Heart right ventricle (tissue), 16 donors: ENCODE measurements around the gene JPT2. TPM values are rescaled to one million over a fixed set of nuclear protein-coding genes. Genes with fewer than 3 reads are reported as not detected.

Experiments
- ATAC-seq, 8 donors: fragments of 200-7000 bp; cut with Tn5 transposase; one replicate each; pipeline ENCODE4 v1.9.1; 2020; ENCODE audit warnings: mild to moderate bottlenecking in 8 of 8, moderate library complexity in 8 of 8, moderate number of reproducible peaks in 1 of 8
- DNase-seq, 2 donors: peaks; one replicate each; pipeline ENCODE4 v3.0.0-alpha.2; 2020
- H3K27ac ChIP-seq, 10 donors: fragments of 200-600 bp; sonication (generic) in 2 of 10; one replicate each; pipeline versions ENCODE4 v1.5.0 to v1.8.0; 2020 to 2022; ENCODE audit warnings: mild to moderate bottlenecking in 3 of 10
- H3K27me3 ChIP-seq, 7 donors: fragments of 200-600 bp; one replicate each; pipeline ENCODE4 v1.8.0; 2021 to 2022; ENCODE audit warnings: mild to moderate bottlenecking in 2 of 7
- H3K36me3 ChIP-seq, 9 donors: fragments of 200-600 bp; sonication (generic) in 1 of 9; one replicate each; pipeline versions ENCODE4 v1.5.0 to v1.8.0; 2020 to 2022; ENCODE audit warnings: mild to moderate bottlenecking in 2 of 9
- H3K4me1 ChIP-seq, 9 donors: fragments of 200-600 bp; sonication (generic) in 1 of 9; one replicate each; pipeline versions ENCODE4 v1.5.0 to v1.8.0; 2020 to 2022; ENCODE audit warnings: mild to moderate bottlenecking in 4 of 9
- H3K4me3 ChIP-seq, 10 donors: fragments of 200-600 bp; sonication (generic) in 2 of 10; one replicate each; pipeline versions ENCODE4 v1.5.0 to v1.8.0; 2020 to 2022; ENCODE audit warnings: mild to moderate bottlenecking in 7 of 10, moderate library complexity in 2 of 10
- H3K9me3 ChIP-seq, 11 donors: fragments of 200-600 bp in 10 of 11; sonication (generic) in 2 of 11; one replicate each; pipeline versions ENCODE4 v1.5.0 to v1.8.0; 2013 to 2022; ENCODE audit warnings: mild to moderate bottlenecking in 2 of 11, control low read depth in 1 of 11, moderate library complexity in 1 of 11
- CTCF ChIP-seq, 9 donors: fragments of 200-600 bp; sonication (generic) in 2 of 9; IDR thresholded peaks; one replicate each; pipeline versions ENCODE4 v1.5.0 to v1.8.0; 2021 to 2022; ENCODE audit warnings: antibody characterized with exemption in 9 of 9, mild to moderate bottlenecking in 5 of 9, moderate library complexity in 1 of 9
- WGBS, 2 donors: extraction: QIAGEN DNeasy Blood & Tissue Kit; methylation state at CpG; one replicate each; pipeline ENCODE4 v1.1.7; 2013; ENCODE audit warnings: inconsistent platforms in 1 of 2; 5-methylcytosine and 5-hydroxymethylcytosine counted together
- intact Hi-C, 10 donors: fragments of 100-400 bp; cut with DNase I; formaldehyde crosslinking; loops; one replicate each; pipeline versions ENCODE4 v1.11.1 to v1.14.2; 2022
- polyA plus RNA-seq, 2 donors: library from polyadenylated mRNA; stranded (reverse); fragments of 200-250 nt; gene quantifications; one replicate each; pipeline ENCODE4 v1.2.3, GENCODE V29; 2013
- total RNA-seq, 10 donors: library from RNA; stranded (reverse); fragmentation: NEBNext Ultra II Directional in 3 of 10; extraction: Animal tissue kit (Norgen Biotek cat#: 25700) in 3 of 10; gene quantifications; one replicate each; pipeline versions ENCODE4 v1.2.1 to v1.2.4, GENCODE V29; 2021 to 2023
- donor health status: Arrhythmogenic right ventricular cardiomyopathy.
- donor health status: ischemic (EF 13 %, LVEDD 7.1; RV severe dilation, severe dysfunction).
- donor health status: healthy with polysubstance abuse.
- donor health status: DM: no; HTN: yes; CAD: no.
- donor health status: DM: no; HTN: no; CAD: no.
- donor health status: ischemic (EF 25% LVEDD 6.9; RV normal size, moderate dysfunction).
- donor health status: ischemic (EF 25% LVEDD 5.7; RV mildly dilated, moderate dysfunction).
- donor health status: healthy.
- donor health status: DM: yes; HTN: yes; CAD: no.
- donor health status: Ischemic cardiomyopathy.
- donor health status: ischemic (EF 35%, LVEDD 5.7; RV mildly dilated, moderate dysfunction).
- donor health status: nonischemic (EF 11% LVEDD 7.7; RV severe dilation, severe dysfunction).
- donor health status: DM: yes; HTN: yes; CAD: no.
- donor health status: PGD.
- donor health status: ischemic (EF 29% LVEDD 5.4; RV normal size, mild dysfunction).
- donor health status: nonischemic (EF 23%, LVEDD 6.1; RV moderate dilation, normal function).

Gene JPT2
- total and polyA plus RNA-seq, 12 donors = 10.0 to 57.5 (median 32.2) TPM

DNA sequence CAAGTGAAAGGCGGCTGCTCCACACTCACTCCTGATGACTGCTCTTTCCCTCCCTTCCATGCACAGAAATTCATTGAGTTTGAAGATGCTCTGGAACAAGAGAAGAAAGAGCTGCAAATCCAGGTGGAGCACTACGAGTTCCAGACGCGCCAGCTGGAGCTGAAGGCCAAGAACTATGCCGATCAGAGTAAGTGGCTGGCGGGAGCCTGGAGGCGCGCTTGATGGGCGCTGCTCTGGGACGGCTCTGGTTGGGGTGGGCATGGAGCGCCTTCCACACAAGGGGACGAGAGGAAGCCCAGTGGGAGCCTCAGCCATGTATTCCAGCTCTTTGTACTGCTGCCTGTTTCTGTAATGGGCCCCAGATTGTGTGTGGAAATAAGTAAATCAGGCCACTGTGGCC, 46.4 kb downstream of the JPT2 start:
- ATAC-seq (no peak), DNase-seq (no peak)
- peaks cover 0 to 46% (median 21%) of the 10 kb centered on the region in 9 donors for H3K4me1 ChIP-seq
- intact Hi-C loops = no loop called here
- H3K9me3 ChIP-seq = no peaks in the 10 kb centered on the region
- TF ChIP-seq CTCF (IDR thresholded peaks at IDR 0.05) = no peak
- H3K36me3 ChIP-seq = peaks cover 0 to 50% (median 22%) of the 10 kb centered on the region in 9 donors
- H3K27ac ChIP-seq = no peak overlapping the region
- no peaks in the 10 kb centered on the region for H3K27me3 ChIP-seq
- no peak overlapping the region for H3K4me3 ChIP-seq
- WGBS, 2 donors = 87 to 94% methylated on average over 12 of the region's 12 CpGs

DNA sequence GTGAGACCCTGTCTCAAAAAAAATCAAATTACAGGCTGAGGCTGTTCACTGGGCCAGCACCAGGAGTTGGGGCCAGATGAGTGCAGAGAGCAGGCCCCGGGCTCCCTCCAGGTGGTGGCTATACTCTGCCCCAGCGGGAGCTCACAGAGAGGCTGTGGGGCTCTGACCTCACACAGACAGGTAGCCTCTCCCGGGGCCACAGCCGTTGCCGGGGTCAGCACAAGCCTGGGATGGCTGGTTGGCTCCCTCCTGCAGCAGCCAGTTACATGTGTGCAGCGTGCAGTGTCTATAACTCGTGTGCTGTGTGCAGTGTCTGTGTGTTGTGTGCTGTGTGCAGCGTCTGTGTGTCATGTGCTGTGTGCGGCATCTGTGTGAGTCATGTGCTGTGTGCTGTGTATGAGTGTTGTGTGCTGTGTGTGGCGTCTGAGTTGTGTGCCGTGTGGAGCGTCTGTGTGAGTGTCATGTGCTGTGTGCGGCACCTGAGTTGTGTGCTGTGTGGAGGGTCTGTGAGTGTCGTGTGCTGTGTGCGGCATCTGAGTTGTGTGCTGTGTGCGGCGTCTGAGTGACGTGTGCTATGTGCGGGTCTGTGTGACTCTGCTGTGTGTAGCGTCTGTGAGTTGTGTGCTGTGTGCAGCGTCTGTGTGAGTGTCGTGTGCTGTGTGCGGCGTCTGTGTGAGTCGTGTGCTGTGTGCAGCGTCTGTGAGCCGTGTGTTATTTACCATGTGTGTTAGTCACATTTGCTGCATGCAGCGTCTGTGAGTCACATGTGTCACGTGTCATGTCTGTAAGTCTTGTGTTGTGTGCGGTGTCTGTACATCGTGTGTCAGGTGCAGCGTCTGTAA, 48.8 kb downstream of the JPT2 start:
- H3K27ac ChIP-seq = no peak overlapping the region
- H3K36me3 ChIP-seq = peaks cover 0 to 74% (median 35%) of the 10 kb centered on the region in 9 donors
- peaks cover 0 to 31% (median 19%) of the 10 kb centered on the region in 9 donors for H3K4me1 ChIP-seq
- H3K27me3 ChIP-seq = no peaks in the 10 kb centered on the region
- ATAC-seq (no peak), DNase-seq (no peak)
- TF ChIP-seq CTCF (IDR thresholded peaks at IDR 0.05) = no peak
- H3K4me3 ChIP-seq = no peak overlapping the region
- intact Hi-C loops = no loop called here
- H3K9me3 ChIP-seq = no peaks in the 10 kb centered on the region
- WGBS, 2 donors = 96% methylated on average over 32 of the region's 32 CpGs

- H3K36me3 ChIP-seq = peaks cover 0 to 84% (median 35%) of the 10 kb centered on the region in 9 donors
- H3K4me1 ChIP-seq = peaks cover 0 to 22% (median 11%) of the 10 kb centered on the region in 9 donors
- ATAC-seq (no peak), DNase-seq (no peak)
- 92 to 94% methylated on average over 37 of the region's 37 CpGs for WGBS, 2 donors
- H3K27ac ChIP-seq = no peak overlapping the region
- intact Hi-C loops = no loop called here
- H3K27me3 ChIP-seq = no peaks in the 10 kb centered on the region
- H3K9me3 ChIP-seq = no peaks in the 10 kb centered on the region
- no peak overlapping the region for H3K4me3 ChIP-seq
- TF ChIP-seq CTCF (IDR thresholded peaks at IDR 0.05) = no peak
Measured at GRCh38 chr16:1727651-1728624, 49.9 kb downstream of the JPT2 start.

- peaks cover 0 to 95% (median 39%) of the 10 kb centered on the region in 9 donors for H3K36me3 ChIP-seq
- H3K27ac ChIP-seq = no peak overlapping the region
- H3K9me3 ChIP-seq = no peaks in the 10 kb centered on the region
- ATAC-seq (no peak), DNase-seq (no peak)
- H3K4me1 ChIP-seq = peaks cover 0 to 11% (median 2%) of the 10 kb centered on the region in 9 donors
- intact Hi-C loops = no loop called here
- H3K4me3 ChIP-seq = no peak overlapping the region
- no peak for TF ChIP-seq CTCF (IDR thresholded peaks at IDR 0.05)
- no peaks in the 10 kb centered on the region for H3K27me3 ChIP-seq
- 95 to 97% methylated on average over 18 of the region's 18 CpGs for WGBS, 2 donors
Measured at GRCh38 chr16:1729026-1729425, 50.9 kb downstream of the JPT2 start.
